Uterus (tissue), 4 donors: ENCODE results near the gene UNC119B. TPM values are rescaled to one million over a fixed set of nuclear protein-coding genes. Genes with fewer than 3 reads are reported as not detected.
A peak's percentile ranks its signal among the peaks of the same experiment; 100 is the strongest.

Experiments
- DNase-seq, 2 donors: peaks; one replicate each; pipeline ENCODE4 v3.0.0-alpha.2; 2019 to 2020
- H3K27ac ChIP-seq, 2 donors: fragments of 200-600 bp; sonication (generic); 1 replicate in 1 of 2; 2 replicates in 1 of 2; pipeline ENCODE4 v1.5.1; 2016 to 2018
- H3K27me3 ChIP-seq, 2 donors: fragments of 200-600 bp; sonication (generic); one replicate each; pipeline ENCODE4 v1.5.1; 2018 to 2019; ENCODE audit warnings: control low read depth in 1 of 2
- H3K36me3 ChIP-seq, 2 donors: fragments of 200-600 bp; sonication (generic); one replicate each; pipeline ENCODE4 v1.5.1; 2019; ENCODE audit warnings: control low read depth in 1 of 2
- H3K4me1 ChIP-seq, 2 donors: fragments of 200-600 bp; sonication (generic); one replicate each; pipeline ENCODE4 v1.5.1; 2018 to 2019; ENCODE audit warnings: control low read depth in 1 of 2
- H3K4me3 ChIP-seq, 2 donors: fragments of 200-600 bp; sonication (generic); 1 replicate in 1 of 2; 2 replicates in 1 of 2; pipeline ENCODE4 v1.5.1; 2018 to 2019; ENCODE audit warnings: mild to moderate bottlenecking in 1 of 2
- H3K9me3 ChIP-seq, 2 donors: fragments of 200-600 bp; sonication (generic); one replicate each; pipeline ENCODE4 v1.5.1; 2019; ENCODE audit warnings: control low read depth in 1 of 2
- POLR2A ChIP-seq, 2 donors: fragments of 450-650 bp; IDR thresholded peaks; one replicate each; pipeline ENCODE4 v1.6.1; 2016; ENCODE audit warnings: antibody characterized with exemption in 2 of 2, mild to moderate bottlenecking in 1 of 2, moderate library complexity in 1 of 2
- intact Hi-C: fragments of 100-400 bp; cut with DNase I; formaldehyde crosslinking; loops from one replicate; pipeline ENCODE4 v1.15.1; 2023; ENCODE audit warnings: low total_unique reads
- total RNA-seq, 4 donors: library from RNA; depleted of rRNA in 3 of 4; stranded (reverse); fragments of >200 nt in 3 of 4; gene quantifications; one replicate each; pipeline versions ENCODE4 v1.1.0 to v1.2.4, GENCODE V29; 2014 to 2023
- TF ChIP-seq, protein P1 (sequence below), 4 experiments: fragments of 200-600 bp in 2 of 4; fragments of 450-650 bp in 2 of 4; sonication (generic) in 2 of 4; IDR thresholded peaks; one replicate each; pipeline ENCODE4 v1.5.1; 2016 to 2019; ENCODE audit warnings: antibody characterized with exemption in 4 of 4, mild to moderate bottlenecking in 2 of 4, moderate library complexity in 1 of 4
- donor health status: DM: yes; HTN: yes; CAD: no.

UNC119B gene
- total RNA-seq, 4 donors from 2014 or later: 13.8 to 44.8 (median 32.1) TPM

GRCh38 chr12:120693848-120694247, 16.4 kb upstream of the UNC119B start:
- Histone ChIP-seq H3K27ac (peak overlapping the region in 1 of 2 donors; percentile 32), H3K27me3 (no peaks in the 10 kb centered on the region), H3K4me1 (peaks cover 0 to 9% of the 10 kb centered on the region in 2 donors), H3K9me3 (no peaks in the 10 kb centered on the region), H3K4me3 (no peak overlapping the region), H3K36me3 (no peaks in the 10 kb centered on the region)
- intact Hi-C loops: no loop called here
- TF ChIP-seq, protein P1, sequence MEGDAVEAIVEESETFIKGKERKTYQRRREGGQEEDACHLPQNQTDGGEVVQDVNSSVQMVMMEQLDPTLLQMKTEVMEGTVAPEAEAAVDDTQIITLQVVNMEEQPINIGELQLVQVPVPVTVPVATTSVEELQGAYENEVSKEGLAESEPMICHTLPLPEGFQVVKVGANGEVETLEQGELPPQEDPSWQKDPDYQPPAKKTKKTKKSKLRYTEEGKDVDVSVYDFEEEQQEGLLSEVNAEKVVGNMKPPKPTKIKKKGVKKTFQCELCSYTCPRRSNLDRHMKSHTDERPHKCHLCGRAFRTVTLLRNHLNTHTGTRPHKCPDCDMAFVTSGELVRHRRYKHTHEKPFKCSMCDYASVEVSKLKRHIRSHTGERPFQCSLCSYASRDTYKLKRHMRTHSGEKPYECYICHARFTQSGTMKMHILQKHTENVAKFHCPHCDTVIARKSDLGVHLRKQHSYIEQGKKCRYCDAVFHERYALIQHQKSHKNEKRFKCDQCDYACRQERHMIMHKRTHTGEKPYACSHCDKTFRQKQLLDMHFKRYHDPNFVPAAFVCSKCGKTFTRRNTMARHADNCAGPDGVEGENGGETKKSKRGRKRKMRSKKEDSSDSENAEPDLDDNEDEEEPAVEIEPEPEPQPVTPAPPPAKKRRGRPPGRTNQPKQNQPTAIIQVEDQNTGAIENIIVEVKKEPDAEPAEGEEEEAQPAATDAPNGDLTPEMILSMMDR (IDR thresholded peaks at IDR 0.05): no peak
- no peak for TF ChIP-seq POLR2A (IDR thresholded peaks at IDR 0.05)
- DNase-seq: no peak

GRCh38 chr12:120696626-120697025, 13.6 kb upstream of the UNC119B start:
- Histone ChIP-seq H3K27me3 (no peaks in the 10 kb centered on the region), H3K4me1 (no peaks in the 10 kb centered on the region), H3K27ac (no peak overlapping the region), H3K36me3 (no peaks in the 10 kb centered on the region), H3K9me3 (no peaks in the 10 kb centered on the region), H3K4me3 (no peak overlapping the region)
- intact Hi-C loops: no loop called here
- TF ChIP-seq POLR2A (IDR thresholded peaks at IDR 0.05): no peak
- TF ChIP-seq, protein P1 (IDR thresholded peaks at IDR 0.05): no peak
- DNase-seq: no peak

DNA sequence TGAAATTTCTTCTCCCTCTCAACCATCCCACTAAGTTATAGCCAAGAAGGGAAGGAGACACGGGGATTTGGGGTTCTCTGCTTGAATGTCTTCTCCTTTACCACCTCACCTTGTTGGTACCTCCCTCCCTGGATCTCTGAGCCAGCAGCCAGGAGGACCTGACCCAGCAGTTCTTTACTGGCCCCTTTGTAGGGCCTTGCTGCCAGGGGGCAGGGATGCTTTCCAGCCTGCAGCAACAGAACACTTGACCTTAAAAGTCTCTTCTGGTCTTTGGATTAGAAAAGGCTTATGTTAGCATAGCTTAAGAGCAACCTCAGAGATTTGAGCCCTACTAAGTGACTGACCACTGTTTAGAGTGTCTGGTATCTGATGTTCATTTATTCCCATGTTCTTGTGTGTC, 12.9 kb upstream of the UNC119B start:
- TF ChIP-seq, protein P1 (IDR thresholded peaks at IDR 0.05): no peak
- no peak for TF ChIP-seq POLR2A (IDR thresholded peaks at IDR 0.05)
- no peaks in the 10 kb centered on the region for H3K27me3 ChIP-seq
- intact Hi-C loops: no loop called here
- no peak overlapping the region for H3K4me3 ChIP-seq
- no peaks in the 10 kb centered on the region for H3K9me3 ChIP-seq
- no peak for DNase-seq
- H3K4me1 ChIP-seq: no peaks in the 10 kb centered on the region
- H3K27ac ChIP-seq: no peak overlapping the region
- H3K36me3 ChIP-seq: no peaks in the 10 kb centered on the region

DNA sequence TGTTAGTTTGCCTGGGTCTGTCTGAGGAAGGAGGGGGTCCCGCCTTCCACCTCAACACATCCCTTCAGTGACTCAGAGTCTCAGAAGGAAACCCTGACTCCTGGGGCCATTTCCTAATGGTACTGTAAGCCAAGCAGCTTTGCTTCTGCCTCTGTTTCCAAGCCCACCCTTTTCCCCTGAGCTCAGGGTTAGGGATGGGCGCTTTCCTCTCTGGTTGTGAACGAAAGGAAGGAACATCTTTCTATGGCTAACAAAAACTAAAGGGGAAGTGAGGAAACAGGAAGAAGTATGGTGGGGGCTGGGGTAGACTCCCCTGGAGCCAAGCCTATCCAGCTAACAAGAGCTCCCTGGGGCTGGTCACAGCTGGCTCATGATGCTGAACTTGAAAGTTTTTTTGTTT, 11.6 kb upstream of the UNC119B start:
- no peak for TF ChIP-seq POLR2A (IDR thresholded peaks at IDR 0.05)
- TF ChIP-seq, protein P1 (IDR thresholded peaks at IDR 0.05): no peak
- Histone ChIP-seq H3K9me3 (no peaks in the 10 kb centered on the region), H3K27me3 (no peaks in the 10 kb centered on the region), H3K4me3 (no peak overlapping the region), H3K36me3 (no peaks in the 10 kb centered on the region), H3K4me1 (no peaks in the 10 kb centered on the region), H3K27ac (peak overlapping the region in 1 of 2 donors; percentile 10)
- no peak for DNase-seq
- intact Hi-C loops: no loop called here

DNA sequence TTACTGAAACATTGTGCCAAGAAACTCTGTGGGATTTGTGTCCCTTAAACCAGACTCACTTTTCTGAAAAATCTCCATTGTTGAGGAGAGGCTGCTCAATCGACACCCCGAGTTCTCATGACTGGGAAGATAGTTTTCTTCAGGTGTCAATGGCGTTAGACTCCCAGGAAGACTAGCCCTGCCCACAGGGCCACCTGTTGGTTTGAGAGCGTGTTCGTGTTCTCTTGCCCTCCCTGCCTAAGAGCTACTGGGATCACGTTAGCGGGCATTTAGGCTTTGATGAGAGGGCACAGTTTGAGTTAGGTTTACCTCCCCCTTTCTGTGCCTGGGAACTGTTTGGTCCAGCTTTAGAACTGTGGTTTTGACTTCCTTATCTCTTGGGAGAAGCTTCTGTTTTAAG, 10.7 kb upstream of the UNC119B start:
- Histone ChIP-seq H3K4me1 (no peaks in the 10 kb centered on the region), H3K9me3 (no peaks in the 10 kb centered on the region), H3K27ac (no peak overlapping the region), H3K27me3 (no peaks in the 10 kb centered on the region), H3K4me3 (no peak overlapping the region), H3K36me3 (no peaks in the 10 kb centered on the region)
- TF ChIP-seq POLR2A (IDR thresholded peaks at IDR 0.05): no peak
- TF ChIP-seq, protein P1 (IDR thresholded peaks at IDR 0.05): no peak
- intact Hi-C loops: no loop called here
- DNase-seq: no peak
